Fibroblast of skin of right biceps (primary cell): ENCODE data around the gene SLC25A22.
A peak's percentile ranks its signal among the peaks of the same experiment; 100 is the strongest.

ENCODE experiments used
- DNase-seq: peaks from one replicate; pipeline ENCODE4 v3.0.0-alpha.2; 2013

SLC25A22 gene

DNA sequence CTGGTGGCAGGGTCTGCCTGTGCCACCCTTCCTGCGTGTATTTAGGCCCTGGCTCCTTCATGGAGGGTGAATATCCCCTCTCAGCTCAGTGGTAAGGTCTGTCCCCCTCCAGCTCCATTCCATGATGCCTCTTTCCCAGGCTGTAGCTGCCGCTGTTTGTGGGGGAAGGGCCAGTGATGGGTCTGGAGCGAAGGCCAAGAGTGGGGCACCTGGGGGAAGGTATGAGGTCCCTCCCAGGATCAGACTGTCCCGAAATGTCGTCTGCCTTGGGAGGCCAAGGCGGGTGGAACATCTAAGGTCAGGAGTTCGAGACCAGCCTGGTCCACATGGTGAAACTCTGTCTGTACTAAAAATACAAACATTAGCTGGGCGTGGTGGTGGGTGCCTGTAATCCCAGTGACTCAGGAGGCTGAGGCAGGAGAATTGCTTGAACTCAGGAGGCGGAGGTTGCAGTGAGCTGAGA lies 35.8 kb upstream of the SLC25A22 start:
- no peak for DNase-seq

DNA sequence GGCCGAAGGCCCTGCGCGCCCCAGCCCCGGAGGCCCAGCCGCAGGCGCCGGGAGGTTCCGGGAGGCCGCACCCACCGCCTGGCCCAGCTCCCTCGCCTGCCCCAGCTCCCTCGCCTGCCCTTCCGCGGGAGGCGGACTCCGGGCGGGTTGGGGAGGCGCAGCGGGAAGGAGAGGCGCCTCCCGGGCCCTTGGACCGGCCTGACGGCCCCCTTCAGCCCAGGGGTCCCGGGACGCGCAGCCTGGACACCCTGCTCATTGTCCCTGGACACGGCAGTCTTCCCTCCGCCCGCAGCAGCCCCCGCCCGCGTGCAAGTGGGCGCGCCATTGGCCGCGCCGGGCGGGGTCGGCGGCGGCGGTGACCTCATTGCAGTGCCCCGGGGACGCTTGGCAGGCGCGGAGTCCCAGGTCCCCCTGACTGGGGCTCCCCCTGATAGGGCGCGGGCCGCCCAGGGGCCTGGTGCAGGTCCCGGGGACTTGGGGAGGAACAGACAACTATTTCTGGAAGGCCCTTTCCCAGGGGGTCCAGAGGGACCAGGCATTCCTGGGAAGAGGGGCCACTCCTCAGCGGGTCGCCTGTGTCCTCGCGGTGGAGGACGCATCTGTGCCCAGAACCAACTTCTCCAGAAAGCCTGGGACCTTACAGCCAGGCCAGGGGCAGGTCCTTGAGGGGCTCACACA lies 35.2 kb upstream of the SLC25A22 start:
- DNase-seq = peak; percentile 48

DNA sequence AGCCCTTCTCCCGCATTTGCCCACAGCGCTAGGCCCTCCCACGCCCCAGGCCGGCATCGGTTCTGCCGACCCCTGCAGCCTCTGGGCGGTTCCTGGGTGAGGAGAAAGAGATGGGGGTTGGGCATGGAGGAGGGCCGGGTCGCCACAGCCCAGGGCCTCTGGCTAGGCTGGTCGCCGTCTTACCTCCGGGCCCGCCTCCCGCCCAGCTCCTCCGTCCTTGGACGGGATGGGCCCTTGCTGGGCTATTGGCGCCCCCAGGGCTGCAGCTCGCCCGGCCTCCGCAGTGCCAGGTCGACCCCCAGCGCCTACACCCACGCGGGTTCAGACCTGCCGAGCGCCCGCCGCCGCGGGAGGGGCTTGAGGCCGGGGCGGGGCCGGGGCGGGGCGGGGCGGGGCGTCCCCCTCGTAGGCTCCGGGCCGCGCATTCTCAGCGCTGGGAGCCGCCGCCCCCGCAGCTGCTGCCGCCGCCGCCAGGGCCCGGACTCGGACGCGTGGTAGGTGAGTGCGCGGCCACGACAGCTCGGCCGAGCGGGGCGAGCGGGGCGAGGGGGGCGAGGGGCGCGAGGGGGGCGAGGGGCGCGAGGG lies 34.5 kb upstream of the SLC25A22 start, which contains the start of gene CD151:
Gene CD151 (plus strand): TSS at position 424 of the 585 bp plus-strand sequence. CDS start 3,118 bp downstream, outside the sequence.
- DNase-seq = peak; percentile 63

DNA sequence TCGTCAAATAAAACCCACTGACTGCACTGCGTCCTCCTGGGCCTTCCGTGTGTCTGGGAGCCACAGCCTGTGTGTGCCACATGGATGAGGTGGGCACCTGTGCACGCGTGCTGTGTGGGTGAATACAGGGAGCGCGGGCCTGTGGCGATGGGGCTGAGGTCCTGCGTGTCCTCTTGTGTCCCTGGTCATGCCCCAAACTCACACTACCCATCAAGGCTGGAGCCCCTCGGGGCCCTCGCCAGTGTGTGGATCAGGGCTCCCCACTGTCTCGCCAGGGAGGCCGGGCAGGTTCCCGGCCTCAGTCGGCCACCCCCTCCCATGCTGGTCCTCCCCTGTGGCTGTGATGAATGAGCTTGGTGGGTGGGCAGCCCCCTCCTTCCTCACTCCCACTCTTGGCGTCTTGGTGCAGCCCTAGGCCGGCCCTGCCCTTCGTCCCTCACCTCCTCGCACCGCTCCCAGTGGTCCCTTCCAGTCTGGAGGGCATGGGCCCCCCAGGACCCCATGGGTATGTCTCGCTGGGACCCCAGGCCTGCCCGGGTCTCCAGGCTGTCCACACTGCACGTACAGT lies 34.0 kb upstream of the SLC25A22 start:
- no peak for DNase-seq

DNA sequence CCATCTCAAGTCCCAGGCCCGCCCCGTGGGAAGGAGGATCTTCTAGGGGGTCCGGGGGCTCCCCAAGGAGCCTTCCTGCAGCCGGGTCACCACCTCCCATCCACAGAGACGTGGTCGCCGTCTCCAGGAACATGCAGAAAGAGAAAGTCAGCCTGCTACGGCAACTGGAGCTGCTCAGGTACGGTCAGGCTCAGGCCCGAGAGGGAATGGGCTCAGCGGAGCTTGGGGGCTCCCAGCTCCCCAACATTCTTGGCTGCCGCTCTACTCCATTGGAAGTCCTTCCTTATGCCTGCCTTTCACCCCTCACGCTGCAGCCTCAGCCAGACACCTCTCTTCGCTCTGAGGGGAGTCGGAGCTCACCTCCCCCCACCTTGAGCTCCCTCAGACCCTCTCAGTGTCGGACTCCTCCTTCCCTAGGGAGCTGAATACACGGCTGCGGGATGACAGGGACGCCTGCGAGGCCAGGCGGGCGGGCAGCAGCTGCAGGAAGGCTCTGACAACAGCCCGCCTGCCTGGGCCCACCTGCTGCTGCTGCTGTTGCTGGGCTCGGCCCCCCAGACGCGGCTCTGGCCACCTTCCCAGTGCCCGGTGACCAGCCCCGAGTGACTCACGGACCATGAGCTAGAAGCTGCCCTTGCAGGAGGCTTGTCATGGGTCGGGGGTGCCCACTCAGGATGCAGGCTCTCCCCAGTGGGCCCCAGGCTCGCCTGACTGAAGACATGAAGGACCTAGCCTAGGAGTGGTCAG lies 33.2 kb upstream of the SLC25A22 start:
- DNase-seq = peak; percentile 52

DNA sequence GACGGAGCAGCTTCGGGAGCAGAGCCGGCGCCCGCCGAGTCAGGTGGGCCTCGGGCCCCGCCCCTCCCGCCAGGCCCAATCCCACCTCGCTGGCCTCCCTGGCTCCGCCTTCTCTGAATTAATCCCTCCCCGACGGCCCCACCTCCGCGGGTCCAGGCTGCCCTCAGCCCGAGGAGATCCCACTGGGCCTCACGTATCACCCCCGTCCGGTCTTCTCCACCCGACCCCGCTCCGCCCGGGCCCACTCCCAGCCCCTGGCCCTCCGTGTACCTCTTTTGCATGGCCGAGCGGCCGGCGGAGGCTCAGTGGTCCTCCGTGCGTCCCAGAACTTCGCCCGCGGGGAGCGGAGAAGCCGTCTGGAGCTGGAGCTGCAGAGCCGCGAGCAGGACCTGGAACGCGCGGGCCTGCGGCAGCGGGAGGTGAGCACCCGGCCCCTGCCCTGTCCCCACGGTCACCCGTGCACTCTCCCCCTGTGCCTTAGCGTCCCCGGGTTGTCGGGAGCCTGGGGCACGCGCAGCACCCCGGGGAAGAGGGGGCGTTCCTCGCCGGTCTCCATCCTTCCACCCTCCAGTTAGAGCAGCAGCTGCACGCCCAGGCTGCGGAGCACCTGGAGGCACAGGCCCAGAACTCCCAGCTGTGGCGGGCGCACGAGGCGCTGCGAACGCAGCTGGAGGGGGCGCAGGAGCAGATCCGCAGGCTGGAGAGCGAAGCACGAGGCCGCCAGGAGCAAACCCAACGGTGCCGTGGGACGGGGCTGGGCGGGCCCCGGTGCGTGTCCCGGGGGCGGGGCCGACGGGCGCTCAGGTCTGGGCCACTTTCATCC lies 32.4 kb upstream of the SLC25A22 start:
- peak; percentile 65 for DNase-seq

DNA sequence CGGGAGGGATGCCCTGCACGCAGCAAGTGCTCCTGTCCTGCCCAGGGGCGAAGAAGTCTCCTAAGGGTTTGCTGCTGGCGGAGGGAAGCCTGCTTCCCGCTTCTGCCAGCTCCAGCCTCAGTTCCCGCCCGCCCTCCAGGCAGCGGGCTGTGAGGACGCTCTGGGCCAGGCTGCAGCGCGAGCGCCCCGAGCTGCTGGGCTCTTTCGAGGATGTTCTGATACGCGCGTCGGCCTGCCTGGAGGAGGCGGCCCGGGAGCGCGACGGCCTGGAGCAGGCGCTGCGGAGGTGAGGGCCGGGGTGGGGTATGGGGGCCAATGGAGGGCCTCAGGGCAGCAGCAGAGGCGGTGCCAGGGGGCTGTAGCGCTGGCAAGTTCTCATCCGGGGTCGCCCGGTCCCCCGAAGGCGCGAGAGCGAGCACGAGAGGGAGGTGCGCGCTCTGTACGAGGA lies 31.8 kb upstream of the SLC25A22 start:
- DNase-seq = no peak

DNA sequence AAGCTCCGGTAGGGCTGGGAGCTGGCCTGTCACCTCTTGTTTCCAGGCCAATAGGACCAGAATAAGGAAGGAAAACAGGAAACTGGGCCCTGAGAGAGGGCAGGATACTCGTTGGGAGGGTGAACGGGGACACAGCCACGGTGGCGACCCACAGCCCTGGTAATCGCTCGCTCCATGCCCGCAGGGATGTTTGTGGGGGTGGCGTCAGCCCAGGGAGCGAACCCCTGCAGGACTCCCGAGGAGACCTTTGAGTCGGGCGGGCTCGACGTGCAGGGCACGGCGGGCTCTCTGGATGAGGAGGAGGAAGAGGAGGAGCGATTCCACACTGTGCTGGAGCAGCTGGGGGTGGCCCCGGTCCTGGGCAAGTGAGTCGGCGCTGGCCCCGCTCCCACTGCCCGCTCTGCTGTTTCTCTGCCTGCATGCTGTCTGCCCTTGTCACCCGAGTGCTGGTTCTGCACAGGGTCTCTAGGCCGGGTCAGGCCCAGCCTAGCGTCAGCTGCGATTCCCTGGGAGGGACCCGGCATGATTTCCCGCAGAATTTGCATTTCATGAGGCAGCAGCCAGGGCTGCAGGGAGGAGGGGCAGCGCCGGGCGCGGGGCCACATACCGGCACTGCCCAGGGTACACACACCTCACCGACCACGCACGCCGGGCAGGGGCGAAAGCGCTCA lies 31.2 kb upstream of the SLC25A22 start:
- DNase-seq = peak; percentile 34

DNA sequence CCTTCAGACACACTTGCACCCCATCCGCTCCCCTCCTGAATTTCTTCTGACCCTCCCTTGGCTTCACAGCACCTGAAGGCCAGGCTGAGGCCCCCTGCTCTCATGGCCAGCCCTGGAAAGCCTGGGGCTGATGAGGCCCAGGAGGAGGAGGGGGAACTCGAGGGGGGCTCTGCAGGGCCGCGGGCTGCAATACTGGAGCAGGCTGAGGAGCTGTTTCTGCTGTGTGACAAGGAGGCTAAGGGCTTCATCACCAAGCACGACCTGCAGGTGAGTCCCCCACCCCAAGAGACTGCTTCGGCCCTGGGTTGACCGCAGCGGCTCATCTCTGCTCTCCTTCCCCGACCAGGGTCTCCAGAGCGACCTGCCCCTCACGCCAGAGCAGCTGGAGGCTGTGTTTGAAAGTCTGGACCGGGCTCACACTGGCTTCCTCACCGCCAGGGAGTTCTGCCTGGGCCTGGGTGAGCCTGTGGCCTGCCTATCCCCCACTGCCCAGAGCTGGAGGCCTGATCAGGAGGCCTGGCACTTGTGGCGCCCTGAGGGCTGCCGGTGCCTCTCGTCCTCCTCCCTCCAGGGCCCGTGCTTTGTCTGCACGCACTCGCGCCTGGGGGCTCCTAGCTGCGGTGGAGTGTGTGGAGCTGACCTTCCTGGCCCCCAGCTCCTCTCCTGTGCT lies 30.6 kb upstream of the SLC25A22 start:
- DNase-seq = no peak

DNA sequence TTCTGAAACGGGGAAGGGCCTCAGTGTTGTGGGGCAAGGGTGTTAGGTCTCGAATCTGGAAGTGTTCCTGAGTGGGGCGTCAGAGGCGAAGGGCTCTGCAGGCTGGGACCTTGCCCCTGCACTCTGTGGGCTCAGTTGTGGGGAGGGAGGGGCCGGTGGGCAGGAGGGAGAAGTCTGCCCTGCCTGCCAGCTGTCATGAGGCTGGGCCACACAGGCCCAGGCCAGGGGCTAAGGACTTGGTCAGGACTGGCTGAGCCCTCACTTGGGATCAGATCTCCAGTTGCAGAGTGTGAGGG lies 29.8 kb upstream of the SLC25A22 start, which contains the start of gene CRACR2B:
Gene CRACR2B (plus strand): TSS at position 23 of the 296 bp plus-strand sequence. CDS start 689 bp downstream, outside the sequence.
- no peak for DNase-seq

DNA sequence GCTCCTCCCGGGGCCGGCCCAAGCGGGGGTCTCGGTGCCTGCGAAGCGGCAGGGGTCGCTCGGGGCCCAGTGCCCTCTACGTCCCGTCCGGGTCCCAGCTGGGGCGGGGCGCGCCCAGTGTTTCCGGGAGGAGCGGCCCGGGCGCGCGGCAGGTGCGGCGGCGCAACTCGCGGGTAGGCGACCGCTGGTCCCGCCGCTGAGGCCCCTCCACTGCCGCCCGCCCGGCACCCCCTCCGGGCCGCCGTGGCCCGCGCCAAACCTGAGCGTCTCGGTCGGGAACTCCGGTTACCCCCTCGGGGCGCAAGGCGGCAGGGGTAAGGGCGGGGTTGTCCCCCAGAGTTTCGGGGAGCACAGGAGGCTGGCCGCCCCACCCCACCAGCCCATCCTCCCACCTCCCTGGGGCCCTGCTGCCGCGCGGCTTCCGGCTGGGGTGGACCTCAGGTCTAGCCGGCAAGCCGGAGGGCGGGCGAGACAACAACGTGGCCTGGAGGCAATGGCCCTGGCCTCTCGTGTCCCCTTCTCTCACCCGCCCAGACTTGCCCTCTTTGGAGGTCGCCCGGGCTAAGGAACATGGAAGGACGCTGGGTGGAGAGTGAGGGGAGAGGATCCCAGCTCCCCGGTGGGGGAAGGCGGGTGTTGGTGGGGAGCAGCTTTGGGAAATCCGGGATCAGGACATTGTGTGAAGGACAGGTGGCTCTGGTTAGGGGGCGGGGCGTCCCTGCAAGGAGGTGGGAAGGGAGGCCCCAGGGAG lies 29.2 kb upstream of the SLC25A22 start:
- no peak for DNase-seq

DNA sequence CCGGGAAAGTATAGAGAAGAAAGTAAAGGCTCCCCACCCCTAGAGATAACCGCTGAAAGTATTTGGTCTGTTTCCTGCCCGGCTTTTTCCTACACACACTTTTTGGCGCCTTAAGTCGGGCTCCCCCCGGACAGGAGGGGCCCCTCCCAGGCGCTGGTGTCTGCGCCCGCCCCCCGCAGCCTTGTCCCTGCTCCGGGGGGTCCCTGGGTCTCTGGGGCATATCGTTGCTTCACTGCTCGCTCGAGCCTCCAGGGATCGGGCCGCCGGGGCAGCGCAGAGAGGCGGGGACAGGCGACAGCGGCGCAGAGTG lies 28.7 kb upstream of the SLC25A22 start:
- DNase-seq = no peak

DNA sequence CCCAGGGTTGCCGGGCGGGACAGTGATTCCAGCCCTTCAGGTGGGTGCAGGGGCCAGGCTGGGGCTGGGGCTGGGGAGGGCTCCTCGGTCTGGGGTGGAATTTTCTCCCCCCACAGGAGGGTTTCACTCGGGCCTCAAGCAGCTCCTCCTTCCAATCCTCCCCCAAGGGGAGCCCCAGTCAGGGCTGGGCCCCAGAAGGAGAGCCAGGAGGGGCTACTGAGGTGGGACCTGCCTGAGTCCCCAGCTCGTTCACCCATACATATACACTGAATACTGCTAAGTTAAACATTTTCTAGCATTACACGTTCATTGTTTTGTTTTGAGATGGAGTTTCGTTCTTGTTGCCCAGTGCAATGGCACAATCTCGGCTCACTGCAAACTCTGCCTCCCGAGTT lies 28.1 kb upstream of the SLC25A22 start:
- DNase-seq = no peak

DNA sequence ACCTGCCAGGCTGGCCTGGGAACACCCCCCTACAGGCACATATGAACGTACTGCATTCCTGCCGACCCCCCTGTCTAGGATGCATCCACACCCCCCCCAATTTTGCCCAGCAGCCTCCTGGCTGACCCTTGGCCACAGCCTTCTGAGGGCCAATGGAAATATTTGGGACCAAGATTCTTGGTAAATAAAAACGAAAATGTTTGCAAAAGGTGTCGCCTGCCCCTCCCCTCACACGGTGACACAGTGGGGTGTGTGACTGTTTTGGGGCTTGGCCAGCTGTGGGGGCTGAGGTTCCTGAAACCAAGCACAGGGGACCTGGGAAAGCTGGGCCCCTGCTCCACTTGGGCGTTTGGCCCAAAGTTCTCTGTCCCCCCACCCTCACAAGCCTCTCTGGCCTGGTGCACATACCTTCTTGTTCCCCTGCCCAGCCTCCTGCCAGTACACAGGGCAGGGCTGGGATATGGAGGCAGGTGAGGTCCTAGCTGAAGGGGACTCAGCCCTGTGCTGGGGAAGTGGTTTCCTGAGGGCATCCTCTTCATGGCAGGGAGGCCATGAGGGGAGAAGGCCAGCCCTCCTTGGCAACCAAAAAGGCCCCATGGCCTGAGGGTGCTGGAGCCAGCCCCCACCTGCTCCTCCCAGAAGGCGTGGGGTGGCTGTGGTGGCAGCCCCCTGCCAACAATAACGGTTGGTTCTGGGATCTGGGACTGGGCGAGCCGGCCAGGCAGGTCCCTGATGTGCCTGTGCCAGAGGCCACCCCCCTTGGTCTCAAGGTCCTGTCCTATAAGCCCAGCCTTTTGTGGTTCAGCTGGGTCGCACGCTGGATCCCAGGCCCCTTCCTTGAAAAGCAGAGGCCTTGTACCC lies 27.5 kb upstream of the SLC25A22 start:
- no peak for DNase-seq

DNA sequence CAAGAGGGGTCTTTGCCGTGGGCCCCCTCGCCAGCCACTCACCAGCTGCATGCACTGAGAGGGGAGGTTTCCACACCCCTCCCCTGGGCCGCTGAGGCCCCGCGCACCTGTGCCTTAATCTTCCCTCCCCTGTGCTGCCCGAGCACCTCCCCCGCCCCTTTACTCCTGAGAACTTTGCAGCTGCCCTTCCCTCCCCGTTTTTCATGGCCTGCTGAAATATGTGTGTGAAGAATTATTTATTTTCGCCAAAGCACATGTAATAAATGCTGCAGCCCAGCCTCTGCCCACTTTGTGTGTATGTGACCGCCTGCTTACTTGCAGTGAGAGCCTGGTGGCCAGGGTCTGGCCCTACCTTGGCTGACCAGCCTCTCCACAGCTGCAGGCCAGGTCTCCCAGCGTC lies 26.9 kb upstream of the SLC25A22 start:
- no peak for DNase-seq

DNA sequence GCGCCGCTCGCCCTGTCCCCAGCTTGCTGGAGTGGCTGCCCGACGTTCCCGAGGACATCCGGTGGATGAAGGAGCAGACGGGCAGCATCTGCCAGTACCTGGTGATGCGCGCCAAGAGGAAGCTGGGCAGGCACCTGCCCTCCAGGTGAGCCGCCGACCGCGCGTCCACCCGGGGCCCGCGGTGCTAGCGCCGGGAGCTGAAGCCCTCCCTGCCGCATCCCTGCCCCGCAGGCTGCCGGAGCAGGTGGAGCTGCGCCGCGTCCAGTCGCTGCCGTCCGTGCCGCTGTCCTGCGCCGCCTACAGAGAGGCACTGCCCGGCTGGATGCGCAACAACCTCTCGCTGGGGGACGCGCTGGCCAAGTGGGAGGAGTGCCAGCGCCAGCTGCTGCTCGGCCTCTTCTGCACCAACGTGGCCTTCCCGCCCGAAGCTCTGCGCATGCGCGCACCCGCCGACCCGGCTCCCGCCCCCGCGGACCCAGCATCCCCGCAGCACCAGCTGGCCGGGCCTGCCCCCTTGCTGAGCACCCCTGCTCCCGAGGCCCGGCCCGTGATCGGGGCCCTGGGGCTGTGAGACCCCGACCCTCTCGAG lies 26.3 kb upstream of the SLC25A22 start:
- no peak for DNase-seq

DNA sequence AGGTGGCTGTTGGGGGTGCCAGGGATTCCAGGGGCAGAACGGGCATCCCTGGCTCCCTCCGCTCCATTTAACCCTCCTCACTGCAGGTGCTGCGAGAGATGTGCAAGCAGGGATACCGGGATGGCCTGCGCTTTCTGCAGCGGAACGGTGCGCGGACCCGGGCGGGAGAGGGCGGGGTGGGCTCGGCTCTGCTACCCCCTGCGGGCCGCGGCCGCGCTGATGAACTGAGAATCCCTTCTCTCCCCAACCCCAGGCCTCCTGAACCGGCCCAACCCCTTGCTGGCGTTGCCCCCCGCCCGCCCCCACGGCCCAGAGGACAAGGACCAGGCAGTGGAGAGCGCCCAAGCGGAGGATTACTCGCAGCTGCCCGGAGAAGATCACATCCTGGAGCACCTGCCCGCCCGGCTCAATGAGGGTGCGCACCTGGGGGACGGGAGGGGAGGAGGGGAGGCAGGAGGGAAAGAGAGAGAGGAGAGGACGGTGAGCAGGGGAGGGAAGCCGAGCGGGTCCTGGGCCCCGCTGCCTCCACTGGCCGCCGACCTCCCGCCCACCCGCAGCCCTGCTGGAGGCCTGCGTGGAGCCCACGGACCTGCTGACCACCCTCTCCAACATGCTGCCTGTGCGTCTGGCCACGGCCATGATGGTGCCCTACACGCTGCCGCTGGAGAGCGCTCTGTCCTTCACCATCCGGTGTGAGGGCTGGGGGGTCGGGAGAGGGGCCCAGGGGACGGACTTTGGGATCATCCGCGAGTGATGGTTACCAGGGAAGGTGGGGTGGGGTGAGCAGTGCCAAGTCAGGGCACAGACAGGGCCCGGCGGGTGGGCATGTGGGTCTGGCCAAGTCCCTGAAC lies 25.6 kb upstream of the SLC25A22 start:
- no peak for DNase-seq
